Ishikawa (cell line): Measurements from ENCODE around the gene NOSTRIN.

Experiments used
- FOXM1 ChIP-seq: IDR thresholded peaks from 2 replicates; pipeline ENCODE4 v1.6.1; 2012; ENCODE audit warnings: low read depth, borderline replicate concordance
- ZBTB7A ChIP-seq: IDR thresholded peaks from 2 replicates; pipeline ENCODE4 v1.6.1; 2012; ENCODE audit warnings: low read depth

The NOSTRIN gene

GRCh38 chr2:168913495-168913894, 111.1 kb downstream of the NOSTRIN start:
- TF ChIP-seq FOXM1 (no peak), ZBTB7A (no peak)
